NCI-H2081 (cell line): Measurements from ENCODE around the gene NPIPB6.
"Not testable (repeated sequence)": the region's sequence is repeated elsewhere in the genome, so short reads cannot be mapped to it uniquely, and the experiment has no call there.

Source experiments
- DNase-seq, 2 experiments: peaks; one replicate each; lab custom pipeline; 2025; lab: John Stamatoyannopoulos, UW

NPIPB6 gene

GRCh38 chr16:28363408-28363807, at the start of gene NPIPB6:
Gene NPIPB6 (minus strand): TSS chr16:28363508. CDS start chr16:28362822, 686 bp downstream.
- DNase-seq = not testable (repeated sequence)

- not testable (repeated sequence) for DNase-seq
Measured at GRCh38 chr16:28403220-28404072, 40.1 kb upstream of the NPIPB6 start, which contains the start of gene EIF3CL. Gene EIF3CL (minus strand): TSS chr16:28403841. CDS start chr16:28403618, 223 bp downstream.

GRCh38 chr16:28392054-28392453, 28.7 kb upstream of the NPIPB6 start:
- DNase-seq = not testable (repeated sequence)

- not testable (repeated sequence) for DNase-seq
Measured at GRCh38 chr16:28382177-28382867, 19.0 kb upstream of the NPIPB6 start.

GRCh38 chr16:28377822-28378221, 14.5 kb upstream of the NPIPB6 start:
- not testable (repeated sequence) for DNase-seq

- DNase-seq = not testable (repeated sequence)
Measured at GRCh38 chr16:28377108-28377625, 13.9 kb upstream of the NPIPB6 start.

GRCh38 chr16:28375115-28375514, 11.8 kb upstream of the NPIPB6 start:
- DNase-seq = not testable (repeated sequence)

GRCh38 chr16:28374281-28374680, 11.0 kb upstream of the NPIPB6 start:
- DNase-seq = not testable (repeated sequence)

GRCh38 chr16:28367926-28368325, 4.6 kb upstream of the NPIPB6 start:
- not testable (repeated sequence) for DNase-seq

GRCh38 chr16:28364268-28365173, 1.2 kb upstream of the NPIPB6 start:
- DNase-seq = not testable (repeated sequence)

GRCh38 chr16:28362600-28362999, 708 bp downstream of the NPIPB6 start:
- not testable (repeated sequence) for DNase-seq

- not testable (repeated sequence) for DNase-seq
Measured at GRCh38 chr16:28338230-28338629, 25.1 kb downstream of the NPIPB6 start.

- not testable (repeated sequence) for DNase-seq
Measured at GRCh38 chr16:28336940-28337710, 26.2 kb downstream of the NPIPB6 start.

- DNase-seq = not testable (repeated sequence)
Measured at GRCh38 chr16:28335678-28336077, 27.6 kb downstream of the NPIPB6 start.

- DNase-seq = not testable (repeated sequence)
Measured at GRCh38 chr16:28332632-28333031, 30.7 kb downstream of the NPIPB6 start.

- not testable (repeated sequence) for DNase-seq
Measured at GRCh38 chr16:28330981-28331380, 32.3 kb downstream of the NPIPB6 start.

GRCh38 chr16:28330232-28330631, 33.1 kb downstream of the NPIPB6 start:
- DNase-seq = not testable (repeated sequence)

GRCh38 chr16:28326881-28327610, 36.3 kb downstream of the NPIPB6 start:
- peak; percentile 2 to 10 for DNase-seq

- no peak for DNase-seq
Measured at GRCh38 chr16:28324887-28325279, 38.4 kb downstream of the NPIPB6 start.
